B cell (primary cell): ENCODE data around the gene SLC12A7. TPM values are rescaled to one million over a fixed set of nuclear protein-coding genes. Genes with fewer than 3 reads are reported as not detected.
"Not testable (repeated sequence)": the region's sequence is repeated elsewhere in the genome, so short reads cannot be mapped to it uniquely, and the experiment has no call there.

Experiments
- ATAC-seq: fragments of 200-7000 bp; cut with Tn5 transposase; one replicate; pipeline ENCODE4 v1.10.0; 2021; ENCODE audit warnings: low read depth, mild to moderate bottlenecking, moderate number of reproducible peaks, moderate library complexity
- CTCF ChIA-PET: fragments of 350-600 bp; sonication (Branson Sonifier 250); formaldehyde crosslinking; loops from one replicate; lab custom pipeline; 2021; ENCODE audit warnings: antibody characterized with exemption, inconsistent platforms; lab: Charles Lee
- POLR2A ChIA-PET: fragments of 350-600 bp; sonication (Branson Sonifier 250); formaldehyde crosslinking; loops from one replicate; lab custom pipeline; 2021; ENCODE audit warnings: antibody characterized with exemption; lab: Charles Lee
- DNase-seq: peaks from one replicate; pipeline ENCODE4 v3.0.0; 2013
- H2AFZ ChIP-seq: 2 replicates; pipeline ENCODE4 v1.6.1; 2012; ENCODE audit warnings: mild to moderate bottlenecking, low read depth, low read length; ENCODE audit not compliant: insufficient read depth, poor library complexity, severe bottlenecking
- H3K27ac ChIP-seq, 2 donors: 1 replicate in 1 of 2; 2 replicates in 1 of 2; pipeline ENCODE4 v1.5.1; 2012 to 2013; ENCODE audit warnings: low read length in 2 of 2, mild to moderate bottlenecking in 2 of 2, moderate library complexity in 1 of 2
- H3K27me3 ChIP-seq, 4 experiments: fragments of 200-600 bp in 1 of 4; sonication (generic) in 1 of 4; replicated peaks in 1 of 4; 1 replicate in 2 of 4; 2 replicates in 2 of 4; pipeline versions ENCODE4 v1.6.1 to v1.7.0; 2013 to 2016; ENCODE audit warnings: low read length in 3 of 4, mild to moderate bottlenecking in 2 of 4, mixed read lengths in 1 of 4, moderate library complexity in 1 of 4; ENCODE audit not compliant: insufficient read depth in 4 of 4, control insufficient read depth in 3 of 4; ENCODE audit errors: control extremely low read depth in 1 of 4
- H3K36me3 ChIP-seq, 2 experiments: replicated peaks in 1 of 2; 1 replicate in 1 of 2; 2 replicates in 1 of 2; pipeline versions ENCODE4 v1.6.1 to v1.7.1; 2013; ENCODE audit warnings: low read length in 1 of 2; ENCODE audit not compliant: insufficient read depth in 2 of 2, control insufficient read depth in 1 of 2; ENCODE audit errors: control extremely low read depth in 1 of 2, extremely low read depth in 1 of 2
- H3K4me1 ChIP-seq, 2 donors: fragments of 200-600 bp in 1 of 2; sonication (generic) in 1 of 2; 1 replicate in 1 of 2; 2 replicates in 1 of 2; pipeline versions ENCODE4 v1.5.1 to v1.6.1; 2013 to 2017; ENCODE audit warnings: low read length in 2 of 2; ENCODE audit not compliant: control insufficient read depth in 2 of 2, insufficient read depth in 2 of 2
- H3K4me2 ChIP-seq: replicated peaks from 2 replicates; pipeline ENCODE3; 2012; ENCODE audit warnings: mild to moderate bottlenecking, low read depth, low read length; ENCODE audit not compliant: poor library complexity, severe bottlenecking
- H3K4me3 ChIP-seq, 5 experiments: fragments of 200-600 bp in 1 of 5; sonication (generic) in 1 of 5; 1 replicate in 3 of 5; 2 replicates in 2 of 5; pipeline versions ENCODE4 v1.5.1 to v1.7.0; 2011 to 2016; ENCODE audit warnings: low read length in 4 of 5, mild to moderate bottlenecking in 4 of 5, low read depth in 2 of 5, control low read depth in 1 of 5, moderate library complexity in 1 of 5; ENCODE audit not compliant: insufficient read depth in 1 of 5; ENCODE audit errors: control extremely low read depth in 1 of 5, extremely low read depth in 1 of 5
- H3K79me2 ChIP-seq: fragments of 200-600 bp; sonication (generic); one replicate; pipeline ENCODE4 v1.6.0; 2016; ENCODE audit warnings: low read length; ENCODE audit not compliant: control insufficient read depth, insufficient read depth
- H3K9ac ChIP-seq: fragments of 200-600 bp; sonication (generic); 2 replicates; pipeline ENCODE4 v1.6.1; 2017; ENCODE audit warnings: mild to moderate bottlenecking, low read length, moderate library complexity
- H3K9me3 ChIP-seq, 3 donors: one replicate each; pipeline versions ENCODE4 v1.6.1 to v1.7.1; 2013; ENCODE audit warnings: low read length in 2 of 3; ENCODE audit not compliant: control insufficient read depth in 2 of 3, insufficient read depth in 1 of 3; ENCODE audit errors: control extremely low read depth in 1 of 3
- H4K20me1 ChIP-seq: 2 replicates; pipeline ENCODE4 v1.6.0; 2012; ENCODE audit warnings: mild to moderate bottlenecking, low read length; ENCODE audit not compliant: insufficient read depth, control insufficient read depth, poor library complexity, severe bottlenecking
- H3K27ac Mint-ChIP-seq: one replicate; pipeline ENCODE4 v1.8.0; 2021; ENCODE audit warnings: mixed read lengths
- H3K27me3 Mint-ChIP-seq: one replicate; pipeline ENCODE4 v1.8.0; 2021; ENCODE audit warnings: mixed read lengths
- H3K4me1 Mint-ChIP-seq: one replicate; pipeline ENCODE4 v1.8.0; 2021; ENCODE audit warnings: mixed read lengths
- H3K4me3 Mint-ChIP-seq: one replicate; pipeline ENCODE4 v1.8.0; 2021; ENCODE audit warnings: mixed read lengths
- H3K9me3 Mint-ChIP-seq: one replicate; pipeline ENCODE4 v1.8.0; 2022; ENCODE audit warnings: mixed read lengths; ENCODE audit not compliant: insufficient read depth
- CTCF ChIP-seq: fragments of 200-600 bp; IDR thresholded peaks from one replicate; pipeline ENCODE4 v1.8.0; 2022; ENCODE audit warnings: antibody characterized with exemption, mild to moderate bottlenecking
- EZH2 ChIP-seq: IDR thresholded peaks from 2 replicates; pipeline ENCODE4 v1.6.1; 2012; ENCODE audit warnings: borderline replicate concordance, low read depth, mild to moderate bottlenecking, moderate library complexity, low read length; ENCODE audit not compliant: insufficient read depth, poor library complexity, severe bottlenecking
- WGBS: methylation state at CpG from one replicate; pipeline ENCODE4 v1.1.5; 2013; ENCODE audit warnings: missing lambda C conversion rate; ENCODE audit not compliant: insufficient coverage; 5-methylcytosine and 5-hydroxymethylcytosine counted together
- intact Hi-C: fragments of 100-400 bp; cut with micrococcal nuclease; formaldehyde crosslinking; loops from one replicate; pipeline ENCODE4 v1.10.0; 2022
- polyA plus RNA-seq: library from polyadenylated mRNA; depleted of rRNA; stranded (reverse); fragments of >200 nt; gene quantifications from 2 replicates; pipeline ENCODE4 v1.2.3, GENCODE V29; 2012
- total RNA-seq, 2 donors: library from RNA; stranded (reverse); fragments of 120-200 nt in 1 of 2; gene quantifications; 1 replicate in 1 of 2; 2 replicates in 1 of 2; pipeline versions ENCODE4 v1.2.3 to v1.2.4, GENCODE V29; 2013 to 2022

The SLC12A7 gene
- total and polyA plus RNA-seq, 2 donors (not counting 1 experiment from before 2014, with no cell fraction given), result 25.5 to 34.4 TPM

- Mint-ChIP-seq H3K27me3 (no peaks in the 10 kb centered on the region), H3K9me3 (no peaks in the 10 kb centered on the region), H3K4me1 (no peaks in the 10 kb centered on the region), H3K4me3 (no peak overlapping the region), H3K27ac (no peak overlapping the region)
- H2AFZ ChIP-seq, result no peak overlapping the region
- ChIA-PET CTCF (no interaction called here), POLR2A (no interaction called here)
- intact Hi-C loops, result no loop called here
- H3K4me2 ChIP-seq, result no peak overlapping the region
- H3K27me3 ChIP-seq, result no peaks in the 10 kb centered on the region
- no peak overlapping the region for H3K9ac ChIP-seq
- WGBS, result 96% methylated on average over 39 of the region's 39 CpGs
- no peaks in the 10 kb centered on the region for H3K4me1 ChIP-seq
- peaks cover 0 to 2% of the 10 kb centered on the region in 2 experiments for H3K36me3 ChIP-seq
- no peak overlapping the region for H3K27ac ChIP-seq
- no peaks in the 10 kb centered on the region for H3K79me2 ChIP-seq
- no peak overlapping the region for H3K4me3 ChIP-seq
- no peak for ATAC-seq
- TF ChIP-seq CTCF, result no peak
- TF ChIP-seq EZH2, result no peak
- H4K20me1 ChIP-seq, result no peaks in the 10 kb centered on the region
- peaks cover 0 to 13% (median 0%) of the 10 kb centered on the region in 3 donors for H3K9me3 ChIP-seq
- no peak for DNase-seq
These were observed 26.5 kb downstream of the SLC12A7 start for GRCh38 chr5:1085391-1085790.

GRCh38 chr5:1083823-1084605, 27.8 kb downstream of the SLC12A7 start:
- no peaks in the 10 kb centered on the region for H3K4me1 ChIP-seq
- Mint-ChIP-seq H3K4me1 (no peaks in the 10 kb centered on the region), H3K4me3 (no peak overlapping the region), H3K9me3 (no peaks in the 10 kb centered on the region), H3K27ac (no peak overlapping the region), H3K27me3 (no peaks in the 10 kb centered on the region)
- CTCF ChIA-PET, result no interaction called here
- ATAC-seq (no peak), DNase-seq (no peak)
- intact Hi-C loops, result no loop called here
- H3K79me2 ChIP-seq, result no peaks in the 10 kb centered on the region
- H3K4me2 ChIP-seq, result no peak overlapping the region
- POLR2A ChIA-PET, result no interaction called here
- peaks cover 0 to 2% of the 10 kb centered on the region in 2 experiments for H3K36me3 ChIP-seq
- H3K27me3 ChIP-seq, result no peaks in the 10 kb centered on the region
- WGBS, result 95% methylated on average over 57 of the region's 57 CpGs
- no peak overlapping the region for H3K4me3 ChIP-seq
- no peak overlapping the region for H2AFZ ChIP-seq
- no peak overlapping the region for H3K27ac ChIP-seq
- no peaks in the 10 kb centered on the region for H4K20me1 ChIP-seq
- no peak for TF ChIP-seq EZH2
- no peak for TF ChIP-seq CTCF
- H3K9ac ChIP-seq, result no peak overlapping the region
- peaks cover 0 to 13% (median 0%) of the 10 kb centered on the region in 3 donors for H3K9me3 ChIP-seq

DNA sequence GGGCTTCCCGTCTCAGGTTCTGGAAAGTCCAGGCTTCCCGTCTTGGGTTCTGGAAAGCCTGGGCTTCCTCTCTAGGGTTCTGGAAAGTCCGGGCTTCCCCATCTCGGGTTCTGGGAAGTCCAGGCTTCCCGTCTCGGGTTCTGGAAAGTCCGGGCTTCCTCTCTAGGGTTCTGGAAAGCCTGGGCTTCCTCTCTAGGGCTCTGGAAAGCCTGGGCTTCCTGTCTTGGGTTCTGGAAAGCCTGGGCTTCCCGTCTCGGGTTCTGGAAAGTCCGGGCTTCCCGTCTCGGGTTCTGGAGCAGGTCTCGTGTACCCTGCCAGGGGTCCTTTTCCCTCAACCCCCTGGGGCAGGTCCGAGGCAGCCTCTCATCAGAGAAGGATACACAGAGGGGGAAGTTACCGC, 28.8 kb downstream of the SLC12A7 start:
- H3K9me3 Mint-ChIP-seq, H3K27me3 ChIP-seq, H3K4me1 Mint-ChIP-seq, intact Hi-C loops, H3K27ac ChIP-seq, H2AFZ ChIP-seq, H3K27me3 Mint-ChIP-seq, H3K4me3 Mint-ChIP-seq, H3K9ac ChIP-seq, H3K79me2 ChIP-seq, H4K20me1 ChIP-seq, DNase-seq, H3K4me2 ChIP-seq, CTCF ChIA-PET, ATAC-seq, H3K4me1 ChIP-seq, H3K36me3 ChIP-seq, H3K4me3 ChIP-seq, H3K27ac Mint-ChIP-seq, POLR2A ChIA-PET: not testable (repeated sequence)
- 89% methylated on average over 14 of the region's 15 CpGs for WGBS
- H3K9me3 ChIP-seq, result peaks cover 0 to 13% (median 0%) of the 10 kb centered on the region in 3 donors
